Activated CD8-positive, alpha-beta memory T cell treated with anti-CD3 and anti-CD28 coated beads for 36 hours (primary cell): Measurements from ENCODE around the gene ZNF160. TPM values are rescaled to one million over a fixed set of nuclear protein-coding genes. Genes with fewer than 3 reads are reported as not detected.
"Not testable (repeated sequence)": the region's sequence is repeated elsewhere in the genome, so short reads cannot be mapped to it uniquely, and the experiment has no call there.

Source experiments
- CTCF ChIA-PET: fragments of 350-600 bp; sonication (Branson Sonifier 250); formaldehyde crosslinking; loops from one replicate; lab custom pipeline; 2021; ENCODE audit warnings: antibody characterized with exemption; lab: Charles Lee
- POLR2A ChIA-PET: fragments of 350-600 bp; sonication (Branson Sonifier 250); formaldehyde crosslinking; loops from one replicate; lab custom pipeline; 2021; ENCODE audit warnings: antibody characterized with exemption; lab: Charles Lee
- total RNA-seq, 2 experiments: library from RNA; stranded (reverse); gene quantifications; one replicate each; pipeline ENCODE4 v1.2.3, GENCODE V29; 2021

Gene ZNF160
- total RNA-seq, result 10 to 100 TPM; 21.9 to 22.8 TPM

DNA sequence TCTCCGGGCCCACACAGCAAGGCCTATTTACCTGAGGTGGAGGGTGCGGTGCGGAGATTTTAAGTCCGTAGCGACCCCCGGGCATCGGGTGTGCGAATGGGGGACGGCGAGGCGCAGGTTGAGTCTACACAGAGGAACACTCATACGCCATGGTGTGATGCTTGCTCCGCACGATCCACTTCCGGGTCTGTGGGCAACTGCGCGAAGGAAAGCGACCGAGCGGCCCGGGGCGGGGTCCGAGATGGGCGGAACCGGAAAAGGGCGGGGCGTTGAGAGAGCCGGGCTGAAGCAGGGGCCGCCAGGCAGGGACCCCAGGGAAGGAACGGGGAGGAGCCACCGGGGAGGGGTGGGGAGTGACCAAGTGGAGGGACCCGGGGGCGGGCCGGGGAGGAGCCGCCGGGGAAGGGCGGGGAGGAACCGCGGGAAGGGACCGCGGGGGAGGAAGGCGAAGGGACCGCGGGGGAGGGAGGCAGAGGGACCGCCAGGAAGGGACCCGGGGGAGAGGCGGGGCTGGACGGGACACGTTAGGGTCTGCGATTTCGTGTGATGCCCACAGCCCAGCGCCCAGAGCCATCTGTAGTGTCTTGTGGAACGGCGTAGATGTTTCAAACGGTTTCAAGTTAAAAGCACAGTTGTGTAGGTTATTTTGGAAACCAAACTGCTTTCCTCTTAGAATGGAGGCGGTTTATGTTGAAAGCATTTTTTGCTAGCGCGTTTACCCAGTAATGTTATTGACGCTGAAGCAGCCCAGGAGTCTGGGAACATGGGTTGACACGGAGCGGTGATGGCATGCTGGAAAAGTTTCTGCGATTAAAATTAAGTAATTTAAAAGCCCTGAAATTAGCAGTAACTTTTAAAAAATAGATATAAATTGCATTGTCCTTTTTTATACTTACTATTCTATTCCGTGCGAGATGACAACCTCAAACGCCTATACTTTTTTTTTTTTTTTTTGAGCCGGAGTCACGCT, at the start of gene ZNF160:
ZNF160 (minus strand) TSS at position 189 of the 970 bp plus-strand sequence. CDS start 17,146 bp downstream, outside the sequence.
- ChIA-PET CTCF (no interaction called here), POLR2A (no interaction called here)

DNA sequence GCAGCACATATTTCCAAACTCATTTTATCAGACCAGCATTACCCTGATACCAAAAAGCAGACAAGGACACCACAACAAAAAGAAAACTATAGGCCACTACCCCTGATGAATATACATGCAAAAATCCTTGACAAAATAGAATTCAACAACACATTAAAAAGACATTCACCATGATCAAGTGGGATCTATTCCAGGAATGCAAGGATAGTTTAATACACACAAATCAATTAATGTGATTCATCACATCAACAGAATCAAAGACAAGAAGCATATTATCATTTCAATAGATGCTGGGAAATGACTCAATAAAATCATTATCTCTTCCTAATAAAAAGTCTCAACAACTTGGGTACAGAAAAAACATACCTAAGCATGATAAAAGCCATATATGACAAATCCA, 44.4 kb upstream of the ZNF160 start:
- CTCF ChIA-PET, result no interaction called here
- POLR2A ChIA-PET, result no interaction called here

DNA sequence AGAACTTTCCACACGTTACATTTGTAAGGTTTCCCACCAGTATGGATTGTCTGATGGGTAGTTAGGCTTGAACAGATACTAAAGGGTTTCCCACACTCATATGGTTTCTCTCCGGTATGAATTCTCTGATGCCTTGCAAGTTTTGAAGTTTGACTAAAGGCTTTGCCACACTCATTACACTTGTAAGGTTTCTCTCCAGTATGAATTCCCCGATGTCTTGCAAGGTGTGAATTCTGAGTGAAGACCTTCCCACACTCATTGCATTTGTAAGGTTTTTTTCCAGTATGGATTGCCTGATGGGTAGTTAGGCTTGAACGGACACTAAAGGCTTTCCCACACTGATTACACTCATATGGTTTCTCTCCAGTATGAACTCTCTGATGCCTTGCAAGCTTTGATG, 37.1 kb upstream of the ZNF160 start:
- ChIA-PET POLR2A (no interaction called here), CTCF (no interaction called here)

DNA sequence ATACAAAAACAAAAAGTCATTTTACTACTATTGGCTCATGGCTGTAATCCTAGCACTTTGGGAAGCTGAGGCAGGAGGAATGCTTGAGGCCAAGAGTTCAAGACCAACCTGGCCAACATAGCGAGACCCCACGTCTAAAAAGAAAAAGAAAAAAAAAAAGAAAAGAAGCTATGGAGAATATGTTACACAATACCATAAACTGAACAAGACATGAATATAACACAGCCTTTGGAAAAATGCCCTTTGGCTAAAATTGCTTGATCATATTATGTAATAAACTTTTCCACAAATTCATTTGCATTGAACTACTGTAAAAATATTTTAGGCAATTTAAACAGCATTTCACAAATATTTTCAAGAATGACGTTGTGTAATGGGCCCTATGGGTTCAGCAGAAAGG, 33.2 kb upstream of the ZNF160 start:
- POLR2A ChIA-PET, result no interaction called here
- CTCF ChIA-PET, result no interaction called here

DNA sequence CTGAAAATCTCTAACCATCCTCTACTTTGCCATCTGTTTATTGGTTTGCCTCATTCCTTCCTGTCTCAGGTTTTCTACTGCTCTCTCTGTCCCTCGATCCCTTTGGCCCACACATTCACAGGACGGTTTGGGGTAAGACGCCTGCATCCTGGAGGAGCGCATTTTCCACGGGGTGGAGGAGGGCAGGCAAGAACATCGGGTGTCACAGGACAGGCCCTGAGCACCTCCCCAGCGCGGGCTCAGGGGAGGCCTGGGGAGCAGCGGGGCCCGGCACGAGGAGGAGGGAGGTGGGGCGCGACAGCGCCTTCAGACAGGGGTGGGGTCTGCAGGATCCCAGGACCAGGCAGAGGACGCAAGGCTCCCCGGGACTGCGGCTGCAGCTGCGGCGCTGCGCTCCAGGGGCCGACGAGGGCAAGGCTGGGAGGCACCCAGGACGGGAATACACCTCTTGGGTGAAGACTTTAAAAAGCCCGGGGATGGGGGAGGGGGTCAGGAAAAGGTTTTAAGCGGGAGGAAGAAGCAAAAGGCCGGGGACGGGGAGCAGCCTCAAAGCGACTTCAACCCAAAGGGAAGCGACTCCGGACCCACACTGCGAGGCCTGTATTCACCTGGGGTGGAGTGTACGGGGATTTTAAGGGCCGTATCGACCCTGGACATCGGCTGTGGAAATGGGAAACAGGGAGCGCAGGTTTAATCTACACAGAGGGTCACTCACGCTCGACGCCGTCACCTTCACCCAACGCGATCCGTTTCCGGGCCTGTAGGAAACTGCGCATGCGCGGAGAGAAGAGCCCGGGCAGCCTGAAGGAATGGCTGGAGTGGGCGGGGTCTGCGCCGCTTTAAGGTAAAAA, 29.1 kb upstream of the ZNF160 start, which contains the start of gene ZNF415:
ZNF415 (minus strand) TSS at position 770 of the 851 bp plus-strand sequence. CDS start 10,234 bp downstream, outside the sequence.
- ChIA-PET POLR2A (no interaction called here), CTCF (no interaction called here)

DNA sequence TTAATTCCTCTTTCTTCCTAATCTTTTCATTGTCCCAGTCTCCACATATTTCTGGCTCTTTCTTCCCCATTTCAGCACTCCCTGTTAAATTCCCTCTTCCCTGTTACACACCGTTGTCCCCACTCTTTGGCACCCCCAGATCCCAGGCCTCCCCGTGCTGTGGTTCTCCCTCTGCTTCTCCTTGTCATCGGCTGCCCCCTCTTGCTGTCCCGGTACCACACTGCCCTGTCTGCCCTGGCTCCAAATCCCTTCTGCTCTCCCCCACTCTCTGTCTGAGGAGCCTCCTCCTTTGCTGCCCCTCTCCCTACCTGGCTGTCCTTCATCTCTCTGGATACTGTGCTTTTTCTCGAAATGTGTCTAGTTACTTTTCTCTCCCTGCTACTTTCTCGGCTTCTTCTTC, 28.5 kb upstream of the ZNF160 start:
- ChIA-PET CTCF (no interaction called here), POLR2A (no interaction called here)

DNA sequence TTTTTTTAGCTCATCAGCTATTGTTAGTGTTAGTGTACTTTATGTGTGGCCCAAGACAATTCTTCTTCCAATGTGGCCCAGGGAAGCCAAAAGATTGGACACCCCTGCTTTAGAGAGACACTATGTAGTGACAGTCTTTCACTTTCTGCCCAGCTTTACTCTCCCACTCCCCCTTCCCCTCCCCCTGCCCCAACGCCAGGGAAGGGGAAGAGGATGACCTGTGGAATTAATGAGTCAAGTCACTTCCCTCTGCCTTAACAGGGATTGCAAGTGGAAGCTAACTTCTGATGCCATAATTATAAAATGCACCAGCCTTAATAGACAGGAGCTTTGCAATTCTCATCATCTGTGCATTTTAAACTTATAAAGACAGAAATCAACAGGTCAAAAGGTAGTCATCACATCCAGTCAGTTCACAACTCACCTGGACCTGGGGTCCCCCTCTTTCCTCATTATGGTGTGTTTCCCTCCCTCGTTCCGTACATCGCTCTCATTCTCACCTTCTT, 27.9 kb upstream of the ZNF160 start:
- POLR2A ChIA-PET, result no interaction called here
- CTCF ChIA-PET, result no interaction called here

DNA sequence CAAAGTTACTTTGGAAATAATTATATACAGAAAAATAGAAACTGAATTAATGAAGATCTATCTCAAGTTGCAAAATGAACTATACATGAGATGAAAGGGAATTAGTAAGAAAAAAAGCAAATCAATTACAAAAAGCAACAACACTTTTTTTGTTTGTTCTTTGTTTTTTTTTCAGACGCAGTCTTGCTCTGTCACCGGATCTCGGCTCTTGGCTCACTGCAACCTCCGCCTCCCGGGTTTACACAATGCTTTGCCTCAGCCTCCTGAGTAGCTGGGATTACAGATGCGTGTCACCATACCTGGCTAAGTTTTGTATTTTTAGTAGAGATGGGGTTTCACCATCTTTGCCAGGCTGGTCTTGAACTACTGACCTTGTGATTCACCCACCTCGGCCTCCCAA, 27.3 kb upstream of the ZNF160 start:
- CTCF ChIA-PET, result no interaction called here
- POLR2A ChIA-PET, result no interaction called here

DNA sequence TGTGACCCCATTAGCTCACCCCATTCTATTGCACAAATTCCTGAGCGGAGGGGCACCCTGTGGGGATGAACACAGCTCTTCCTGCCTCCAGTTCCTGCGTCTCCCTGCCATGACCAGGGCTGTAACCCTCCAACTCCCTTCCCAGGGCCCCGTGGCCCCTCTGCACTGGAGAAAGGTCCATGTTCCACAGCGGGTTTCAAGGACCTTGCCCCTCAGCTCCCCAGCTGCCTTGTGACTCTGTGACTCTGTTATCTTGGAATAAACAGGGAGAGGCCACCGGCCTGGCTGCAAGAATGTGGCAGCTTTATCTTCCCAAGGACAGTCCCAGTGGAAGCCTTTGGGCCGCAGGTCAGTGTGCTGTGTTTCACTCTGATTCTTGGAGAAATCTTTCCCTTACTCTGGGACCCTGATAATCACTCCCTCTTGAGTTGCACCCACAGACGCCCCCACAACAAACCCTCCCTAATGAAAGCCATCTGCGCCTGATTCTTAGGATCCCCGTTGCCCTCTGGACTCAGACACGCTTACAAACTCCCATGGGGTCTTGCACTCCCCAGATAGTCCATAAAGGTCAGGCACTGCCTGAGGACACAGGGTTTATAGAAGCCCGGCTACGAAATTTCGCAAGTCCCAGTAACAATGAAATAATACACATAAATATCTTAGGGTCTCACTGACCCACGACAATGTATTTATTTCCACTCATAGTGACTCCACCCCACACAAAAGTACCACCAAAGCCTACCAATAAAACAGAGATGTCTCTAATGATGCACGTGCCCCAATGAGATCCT, 23.7 kb upstream of the ZNF160 start:
- CTCF ChIA-PET, POLR2A ChIA-PET: not testable (repeated sequence)

DNA sequence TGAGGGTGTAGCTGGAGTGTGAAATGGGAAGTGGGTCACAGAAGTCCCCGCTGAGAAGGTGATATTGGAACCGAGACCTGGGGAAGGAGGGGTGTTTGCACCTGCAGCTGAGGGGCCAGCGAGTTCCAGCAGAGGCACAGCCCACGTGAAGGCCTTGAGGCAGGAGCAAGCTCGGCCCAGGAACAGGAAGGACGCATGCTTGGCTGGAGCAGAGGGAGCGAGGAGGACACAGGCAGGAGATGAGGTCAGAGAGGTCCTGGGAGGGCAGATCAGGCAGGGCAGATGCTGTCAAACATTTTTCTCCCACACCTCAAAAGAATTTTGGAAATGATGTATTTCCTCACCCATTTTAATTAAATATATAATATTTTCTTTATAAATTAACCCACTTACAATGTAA, 20.2 kb upstream of the ZNF160 start:
- CTCF ChIA-PET, result no interaction called here
- POLR2A ChIA-PET, result no interaction called here

DNA sequence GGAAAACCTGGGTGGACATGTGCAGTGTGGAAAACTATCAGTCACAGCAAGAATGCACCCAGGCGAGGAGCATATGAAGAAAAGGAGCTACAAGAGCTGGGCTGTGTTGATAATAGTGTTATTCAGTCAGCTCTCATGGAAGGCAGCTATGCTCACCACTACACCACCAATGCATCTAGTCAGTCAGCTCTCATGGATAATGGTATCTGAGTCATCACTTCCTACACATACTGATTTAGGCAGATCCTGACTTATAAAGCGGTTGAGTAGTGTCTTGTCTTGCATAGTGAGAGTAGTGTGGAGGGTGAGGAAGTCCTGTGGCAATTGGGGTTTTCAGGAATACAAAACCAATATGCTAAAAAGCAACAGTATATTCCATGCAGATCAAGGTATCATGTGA, 9.1 kb upstream of the ZNF160 start:
- CTCF ChIA-PET, result no interaction called here
- POLR2A ChIA-PET, result no interaction called here

DNA sequence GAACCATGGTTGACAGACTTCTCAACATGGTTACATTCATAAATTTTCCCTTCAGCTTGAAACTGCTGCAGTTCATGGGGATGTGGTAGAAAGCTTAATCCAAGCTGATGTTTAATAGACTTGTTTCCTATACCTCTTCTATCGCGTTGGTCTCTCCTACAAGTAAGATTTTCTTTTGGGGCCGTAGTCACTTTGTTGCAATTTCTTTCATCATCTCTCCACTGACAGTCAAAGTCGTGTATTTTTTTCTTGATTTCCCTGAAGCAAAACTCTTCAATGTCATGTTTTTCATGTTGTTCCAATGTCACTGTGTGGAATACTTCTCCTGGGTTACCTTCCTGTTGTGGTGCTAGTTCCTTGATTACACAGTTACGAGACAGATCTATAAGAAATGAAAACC, 6.3 kb upstream of the ZNF160 start:
- POLR2A ChIA-PET, result no interaction called here

DNA sequence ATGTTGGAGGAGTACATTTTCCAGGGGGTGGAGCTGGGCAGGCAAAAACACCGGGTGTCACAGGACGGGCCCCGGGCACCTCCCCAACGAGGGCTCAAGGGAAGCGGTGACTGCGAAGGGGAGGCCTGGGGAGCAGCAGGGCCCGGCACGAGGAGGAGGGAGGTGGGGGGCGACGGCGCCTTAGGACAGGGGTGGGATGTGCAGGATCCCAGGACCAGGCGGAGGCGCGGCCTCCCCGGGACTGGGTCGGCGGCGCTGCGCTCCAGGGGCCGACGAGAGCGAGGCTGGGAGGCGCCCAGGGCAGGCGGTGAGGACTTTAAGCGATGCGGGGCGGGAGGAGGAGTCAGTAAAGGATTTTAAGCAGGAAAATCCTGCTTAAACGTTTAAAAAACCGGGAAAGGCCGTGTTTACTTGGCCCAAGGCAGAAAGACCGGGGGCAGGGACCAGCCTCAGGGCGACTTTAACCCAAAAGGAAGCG, 427 bp downstream of the ZNF160 start:
- CTCF ChIA-PET, result no interaction called here
- POLR2A ChIA-PET, result no interaction called here

More for the DNA sequence above, 6.3 kb upstream of the ZNF160 start:
- CTCF ChIA-PET, result no interaction called here

DNA sequence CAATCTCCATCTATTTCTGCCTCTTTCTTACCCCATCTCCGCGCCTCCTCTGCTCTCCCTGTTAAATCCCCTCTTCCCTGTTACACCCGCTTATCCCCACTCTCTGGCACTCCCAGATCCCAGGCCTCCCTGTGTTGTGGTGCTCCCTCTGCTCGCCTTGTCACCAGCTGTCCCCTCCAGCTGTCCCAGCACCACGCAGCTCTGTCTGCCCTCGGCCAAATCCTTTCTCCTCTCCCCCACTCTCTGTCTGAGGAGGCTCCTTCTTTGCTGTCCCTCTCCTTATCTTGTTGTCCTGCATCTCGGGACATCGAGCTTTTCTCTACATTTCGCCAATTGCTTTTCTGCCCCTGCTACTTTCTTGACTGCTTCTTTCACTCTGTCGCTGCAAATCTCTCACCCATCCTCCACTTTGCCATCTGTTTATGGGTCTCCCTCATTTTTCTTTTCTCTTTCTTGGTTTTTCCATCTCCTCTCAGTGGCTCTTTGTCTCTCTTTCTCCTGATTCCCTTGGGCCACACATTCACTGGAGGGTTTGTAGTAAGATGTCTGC, 941 bp downstream of the ZNF160 start:
- CTCF ChIA-PET, result no interaction called here
- POLR2A ChIA-PET, result no interaction called here

DNA sequence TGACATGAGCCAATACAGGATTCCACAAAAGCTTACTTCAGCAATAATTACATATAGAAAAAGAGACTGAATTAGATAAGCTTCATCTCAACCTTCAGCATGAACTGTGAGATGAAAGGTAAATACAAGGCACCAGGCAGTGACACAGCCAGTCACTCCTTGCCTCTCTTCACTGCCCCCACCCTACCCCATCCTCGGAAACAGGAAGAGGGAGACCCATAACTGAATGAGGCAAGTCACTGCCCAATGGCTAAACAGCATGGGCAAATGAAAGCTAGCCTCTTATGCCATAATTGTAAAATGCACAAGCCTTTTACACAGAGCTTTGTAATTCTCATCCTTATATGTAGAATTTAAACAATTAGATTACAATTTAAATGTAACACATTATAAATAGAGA, 1.7 kb downstream of the ZNF160 start:
- POLR2A ChIA-PET, result no interaction called here
- CTCF ChIA-PET, result no interaction called here

DNA sequence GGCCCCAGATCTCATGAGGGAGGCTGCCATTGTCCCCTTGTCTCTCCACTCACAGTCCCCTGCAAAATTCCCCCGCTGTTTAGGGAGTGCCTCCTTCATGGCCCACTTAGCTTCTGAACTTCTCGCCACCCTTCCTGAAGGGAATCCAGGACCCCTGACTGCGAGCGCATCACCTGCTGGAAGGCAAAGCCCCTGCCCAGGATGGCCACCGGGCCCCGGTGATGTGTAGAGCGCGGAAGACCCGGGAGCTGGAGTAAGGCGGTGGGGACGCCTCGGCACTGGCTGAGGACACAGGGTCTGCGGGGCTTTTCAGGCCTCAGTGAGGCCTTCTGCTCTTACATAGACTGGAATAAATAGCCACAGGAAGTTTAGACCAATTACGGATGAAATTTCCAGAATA, 4.7 kb downstream of the ZNF160 start:
- POLR2A ChIA-PET, CTCF ChIA-PET: not testable (repeated sequence)

DNA sequence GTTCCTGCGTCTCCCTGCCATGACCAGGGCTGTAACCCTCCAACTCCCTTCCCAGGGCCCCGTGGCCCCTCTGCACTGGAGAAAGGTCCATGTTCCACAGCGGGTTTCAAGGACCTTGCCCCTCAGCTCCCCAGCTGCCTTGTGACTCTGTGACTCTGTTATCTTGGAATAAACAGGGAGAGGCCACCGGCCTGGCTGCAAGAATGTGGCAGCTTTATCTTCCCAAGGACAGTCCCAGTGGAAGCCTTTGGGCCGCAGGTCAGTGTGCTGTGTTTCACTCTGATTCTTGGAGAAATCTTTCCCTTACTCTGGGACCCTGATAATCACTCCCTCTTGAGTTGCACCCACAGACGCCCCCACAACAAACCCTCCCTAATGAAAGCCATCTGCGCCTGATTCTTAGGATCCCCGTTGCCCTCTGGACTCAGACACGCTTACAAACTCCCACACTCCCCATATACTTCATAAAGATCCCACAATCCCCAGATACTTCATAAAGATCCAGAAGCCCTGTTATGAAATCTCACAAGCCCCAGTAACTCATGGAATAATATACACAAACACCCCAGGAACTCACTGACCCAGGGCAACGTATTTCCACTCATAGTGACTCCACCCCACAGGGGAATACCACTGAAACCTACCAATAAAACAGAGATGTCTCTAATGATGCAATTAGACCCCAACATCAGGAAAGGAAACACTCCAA, 6.1 kb downstream of the ZNF160 start:
- CTCF ChIA-PET, POLR2A ChIA-PET: not testable (repeated sequence)

DNA sequence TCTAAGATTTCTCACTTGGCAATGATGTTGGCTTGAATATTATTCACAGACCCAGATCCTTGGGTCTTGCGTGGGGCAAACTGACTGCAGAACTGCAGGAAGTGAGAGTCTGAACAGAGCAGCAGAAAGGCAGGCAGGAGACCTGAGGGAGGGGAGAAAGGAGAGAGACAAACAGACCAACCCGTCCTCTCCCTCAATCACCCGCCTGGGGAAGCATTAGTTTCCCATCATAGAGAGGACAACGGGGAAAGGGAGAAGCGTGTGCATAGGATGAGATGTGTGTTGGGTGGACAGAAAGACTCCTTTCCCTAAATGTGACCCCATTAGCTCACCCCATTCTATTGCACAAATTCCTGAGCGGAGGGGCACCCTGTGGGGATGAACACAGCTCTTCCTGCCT, 6.6 kb downstream of the ZNF160 start:
- POLR2A ChIA-PET, CTCF ChIA-PET: not testable (repeated sequence)
